Upper lobe of right lung (tissue), 1 donor: Measurements from ENCODE around the gene NEGR1. TPM values are rescaled to one million over a fixed set of nuclear protein-coding genes. Genes with fewer than 3 reads are reported as not detected.

Experiments used
- ATAC-seq: fragments of 200-7000 bp; cut with Tn5 transposase; one replicate; pipeline ENCODE4 v1.9.1; 2020; ENCODE audit warnings: mild to moderate bottlenecking, moderate library complexity
- DNase-seq: peaks from one replicate; pipeline ENCODE4 v3.0.0-alpha.2; 2020
- H3K27ac ChIP-seq: fragments of 200-600 bp; one replicate; pipeline ENCODE4 v1.8.0; 2022
- H3K27me3 ChIP-seq: fragments of 200-600 bp; one replicate; pipeline ENCODE4 v1.8.0; 2022; ENCODE audit warnings: mild to moderate bottlenecking
- H3K36me3 ChIP-seq: fragments of 200-600 bp; one replicate; pipeline ENCODE4 v1.8.0; 2022
- H3K4me1 ChIP-seq: fragments of 200-600 bp; one replicate; pipeline ENCODE4 v1.8.0; 2022
- H3K4me3 ChIP-seq: fragments of 200-600 bp; one replicate; pipeline ENCODE4 v1.8.0; 2022; ENCODE audit warnings: mild to moderate bottlenecking
- H3K9me3 ChIP-seq: fragments of 200-600 bp; one replicate; pipeline ENCODE4 v1.8.0; 2022
- intact Hi-C: fragments of 100-400 bp; cut with DNase I; formaldehyde crosslinking; loops from one replicate; pipeline ENCODE4 v1.11.0; 2022
- total RNA-seq: library from RNA; stranded (reverse); fragmentation: NEBNext Ultra II Directional; extraction: Animal tissue kit (Norgen Biotek cat#: 25700); gene quantifications from one replicate; pipeline ENCODE4 v1.2.1, GENCODE V29; 2021
- TF ChIP-seq, protein P1 (sequence below): fragments of 200-600 bp; IDR thresholded peaks from one replicate; pipeline ENCODE4 v1.8.0; 2022; ENCODE audit warnings: antibody characterized with exemption
- donor health status: DM: no; HTN: yes; CAD: no; lungs with severe emphysema.

The NEGR1 gene
- total RNA-seq, 1 donor from 2014 or later: 21.4 TPM

DNA sequence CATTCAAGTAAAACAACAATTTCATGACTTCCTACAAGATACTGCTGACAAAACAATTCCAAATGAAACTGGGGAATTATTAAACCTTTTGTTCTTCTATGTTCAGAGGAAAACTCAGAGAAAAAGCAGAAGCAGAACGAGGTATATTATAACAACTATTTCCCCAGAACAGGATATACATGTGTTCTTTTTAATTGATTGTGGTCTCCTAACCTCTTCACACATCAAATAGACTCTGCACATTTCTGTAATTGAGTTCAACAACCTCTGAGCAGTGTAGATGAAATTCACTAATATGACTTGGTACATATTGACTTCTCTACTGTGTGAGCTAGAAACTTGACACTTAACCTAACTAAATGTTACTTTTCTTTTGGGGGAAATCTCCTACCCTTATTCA is 584.2 kb downstream of the NEGR1 start:
- Histone ChIP-seq H3K4me3 (no peak overlapping the region), H3K4me1 (no peaks in the 10 kb centered on the region), H3K9me3 (no peaks in the 10 kb centered on the region), H3K36me3 (no peaks in the 10 kb centered on the region), H3K27me3 (no peaks in the 10 kb centered on the region), H3K27ac (no peak overlapping the region)
- intact Hi-C loops: no loop called here
- TF ChIP-seq, protein P1, sequence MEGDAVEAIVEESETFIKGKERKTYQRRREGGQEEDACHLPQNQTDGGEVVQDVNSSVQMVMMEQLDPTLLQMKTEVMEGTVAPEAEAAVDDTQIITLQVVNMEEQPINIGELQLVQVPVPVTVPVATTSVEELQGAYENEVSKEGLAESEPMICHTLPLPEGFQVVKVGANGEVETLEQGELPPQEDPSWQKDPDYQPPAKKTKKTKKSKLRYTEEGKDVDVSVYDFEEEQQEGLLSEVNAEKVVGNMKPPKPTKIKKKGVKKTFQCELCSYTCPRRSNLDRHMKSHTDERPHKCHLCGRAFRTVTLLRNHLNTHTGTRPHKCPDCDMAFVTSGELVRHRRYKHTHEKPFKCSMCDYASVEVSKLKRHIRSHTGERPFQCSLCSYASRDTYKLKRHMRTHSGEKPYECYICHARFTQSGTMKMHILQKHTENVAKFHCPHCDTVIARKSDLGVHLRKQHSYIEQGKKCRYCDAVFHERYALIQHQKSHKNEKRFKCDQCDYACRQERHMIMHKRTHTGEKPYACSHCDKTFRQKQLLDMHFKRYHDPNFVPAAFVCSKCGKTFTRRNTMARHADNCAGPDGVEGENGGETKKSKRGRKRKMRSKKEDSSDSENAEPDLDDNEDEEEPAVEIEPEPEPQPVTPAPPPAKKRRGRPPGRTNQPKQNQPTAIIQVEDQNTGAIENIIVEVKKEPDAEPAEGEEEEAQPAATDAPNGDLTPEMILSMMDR: no peak
- no peak for ATAC-seq
- no peak for DNase-seq

DNA sequence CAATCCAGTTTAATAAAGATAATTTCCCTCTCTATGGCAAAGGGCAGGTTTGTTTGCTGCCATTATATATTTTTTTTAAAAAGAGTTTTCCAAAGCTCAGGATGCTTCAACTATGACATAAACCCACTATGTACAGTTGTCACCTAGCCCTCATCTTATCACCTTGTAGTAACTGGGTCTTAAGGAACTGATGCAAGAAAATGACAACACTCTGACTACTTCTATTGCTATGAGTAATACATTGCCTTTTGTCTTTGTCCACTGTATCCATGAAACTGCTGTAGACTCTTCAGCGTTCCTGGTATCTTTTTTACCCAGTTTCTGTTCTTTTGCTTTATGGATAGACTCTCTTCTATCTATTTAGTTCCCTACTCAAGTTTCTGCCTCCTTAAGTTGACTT is 586.5 kb downstream of the NEGR1 start:
- intact Hi-C loops: no loop called here
- H3K9me3 ChIP-seq: no peaks in the 10 kb centered on the region
- ATAC-seq: no peak
- TF ChIP-seq, protein P1: no peak
- H3K27me3 ChIP-seq: no peaks in the 10 kb centered on the region
- H3K27ac ChIP-seq: no peak overlapping the region
- no peaks in the 10 kb centered on the region for H3K36me3 ChIP-seq
- no peaks in the 10 kb centered on the region for H3K4me1 ChIP-seq
- H3K4me3 ChIP-seq: no peak overlapping the region
- no peak for DNase-seq

DNA sequence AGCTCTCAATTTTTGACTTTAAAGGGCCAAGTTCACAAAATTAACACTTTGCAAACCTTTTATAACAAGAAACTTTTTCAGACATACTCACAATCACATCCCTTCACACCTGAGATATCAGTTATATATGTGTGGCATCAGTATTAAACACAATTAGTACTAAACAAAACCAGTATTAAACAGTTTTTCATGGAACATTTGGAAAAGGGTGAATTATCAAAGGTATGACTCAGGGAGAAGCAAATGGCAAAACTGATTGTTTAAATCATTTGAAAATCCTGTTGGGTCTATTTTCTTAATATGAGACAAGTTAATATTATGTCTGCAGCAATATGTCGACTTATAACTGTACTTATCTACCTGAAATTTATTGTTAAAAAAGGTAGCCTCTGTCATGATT is 587.3 kb downstream of the NEGR1 start:
- TF ChIP-seq, protein P1: no peak
- no peaks in the 10 kb centered on the region for H3K36me3 ChIP-seq
- ATAC-seq (no peak), DNase-seq (no peak)
- no peaks in the 10 kb centered on the region for H3K9me3 ChIP-seq
- H3K4me1 ChIP-seq: no peaks in the 10 kb centered on the region
- no peak overlapping the region for H3K4me3 ChIP-seq
- intact Hi-C loops: no loop called here
- no peak overlapping the region for H3K27ac ChIP-seq
- no peaks in the 10 kb centered on the region for H3K27me3 ChIP-seq

DNA sequence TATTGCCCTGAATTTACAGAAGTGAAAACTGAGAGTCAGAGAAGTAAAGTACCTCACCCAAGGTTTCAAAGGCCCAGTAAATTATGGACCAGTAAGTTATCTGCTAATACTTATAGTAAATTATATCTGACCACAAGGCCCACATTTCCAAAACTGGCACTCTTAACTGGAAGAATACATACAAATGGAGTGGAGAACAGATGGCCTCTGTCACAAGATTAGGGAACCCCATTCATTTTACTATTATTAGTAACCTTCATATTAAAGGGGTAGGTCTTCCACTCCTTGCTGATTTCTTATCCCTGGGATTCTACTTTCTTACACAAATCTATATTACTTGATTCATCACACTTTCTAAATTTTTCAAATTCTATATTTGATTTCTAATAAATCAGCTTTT is 588.8 kb downstream of the NEGR1 start:
- H3K27ac ChIP-seq: no peak overlapping the region
- no peak overlapping the region for H3K4me3 ChIP-seq
- intact Hi-C loops: no loop called here
- no peaks in the 10 kb centered on the region for H3K27me3 ChIP-seq
- ATAC-seq (no peak), DNase-seq (no peak)
- no peaks in the 10 kb centered on the region for H3K36me3 ChIP-seq
- H3K9me3 ChIP-seq: no peaks in the 10 kb centered on the region
- no peaks in the 10 kb centered on the region for H3K4me1 ChIP-seq
- TF ChIP-seq, protein P1: no peak

DNA sequence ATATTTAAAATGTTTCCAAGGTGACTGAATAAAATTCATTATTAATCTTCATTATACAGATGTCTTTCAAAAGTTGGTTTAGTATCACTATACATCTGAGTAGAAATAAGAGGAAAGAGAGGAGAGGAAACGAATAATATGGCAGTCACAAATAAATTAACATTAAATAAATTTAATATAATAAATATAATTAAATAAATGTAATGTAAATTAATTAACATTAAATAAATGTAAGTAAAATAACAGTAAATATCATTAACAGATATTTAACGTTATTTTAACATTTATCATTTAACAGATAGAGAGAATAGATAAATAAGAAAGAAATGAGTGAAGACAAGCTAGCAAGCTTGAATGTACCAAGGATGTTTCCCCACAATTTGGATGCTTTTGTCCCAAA is 592.7 kb downstream of the NEGR1 start:
- ATAC-seq (no peak), DNase-seq (no peak)
- Histone ChIP-seq H3K27me3 (no peaks in the 10 kb centered on the region), H3K4me3 (no peak overlapping the region), H3K36me3 (no peaks in the 10 kb centered on the region), H3K27ac (no peak overlapping the region), H3K4me1 (no peaks in the 10 kb centered on the region), H3K9me3 (no peaks in the 10 kb centered on the region)
- intact Hi-C loops: no loop called here
- TF ChIP-seq, protein P1: no peak

DNA sequence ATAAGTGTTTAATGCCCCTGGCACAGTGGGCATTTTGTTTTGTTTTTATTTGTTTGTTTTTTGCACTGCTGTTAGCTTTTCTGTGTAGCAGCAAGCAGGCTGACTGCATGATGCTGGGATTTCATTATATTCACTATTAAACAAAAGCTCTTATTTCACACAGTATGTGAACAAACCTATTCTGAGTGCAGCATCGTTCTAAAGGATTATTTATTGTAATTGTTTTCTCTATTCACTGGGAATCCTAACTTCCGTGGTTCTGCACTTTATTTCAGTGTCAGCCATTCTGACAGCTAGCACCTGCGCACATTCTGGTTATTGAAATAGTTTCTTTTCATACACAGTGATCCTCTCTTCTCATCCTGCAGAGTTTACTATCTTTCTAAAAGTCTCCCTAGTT is 595.0 kb downstream of the NEGR1 start:
- H3K4me3 ChIP-seq: no peak overlapping the region
- H3K36me3 ChIP-seq: no peaks in the 10 kb centered on the region
- no peaks in the 10 kb centered on the region for H3K9me3 ChIP-seq
- no peaks in the 10 kb centered on the region for H3K4me1 ChIP-seq
- ATAC-seq (no peak), DNase-seq (no peak)
- TF ChIP-seq, protein P1: no peak
- intact Hi-C loops: no loop called here
- H3K27ac ChIP-seq: no peak overlapping the region
- H3K27me3 ChIP-seq: no peaks in the 10 kb centered on the region
